ENCODE measurements around the gene HDAC8.

The HDAC8 gene

DNA sequence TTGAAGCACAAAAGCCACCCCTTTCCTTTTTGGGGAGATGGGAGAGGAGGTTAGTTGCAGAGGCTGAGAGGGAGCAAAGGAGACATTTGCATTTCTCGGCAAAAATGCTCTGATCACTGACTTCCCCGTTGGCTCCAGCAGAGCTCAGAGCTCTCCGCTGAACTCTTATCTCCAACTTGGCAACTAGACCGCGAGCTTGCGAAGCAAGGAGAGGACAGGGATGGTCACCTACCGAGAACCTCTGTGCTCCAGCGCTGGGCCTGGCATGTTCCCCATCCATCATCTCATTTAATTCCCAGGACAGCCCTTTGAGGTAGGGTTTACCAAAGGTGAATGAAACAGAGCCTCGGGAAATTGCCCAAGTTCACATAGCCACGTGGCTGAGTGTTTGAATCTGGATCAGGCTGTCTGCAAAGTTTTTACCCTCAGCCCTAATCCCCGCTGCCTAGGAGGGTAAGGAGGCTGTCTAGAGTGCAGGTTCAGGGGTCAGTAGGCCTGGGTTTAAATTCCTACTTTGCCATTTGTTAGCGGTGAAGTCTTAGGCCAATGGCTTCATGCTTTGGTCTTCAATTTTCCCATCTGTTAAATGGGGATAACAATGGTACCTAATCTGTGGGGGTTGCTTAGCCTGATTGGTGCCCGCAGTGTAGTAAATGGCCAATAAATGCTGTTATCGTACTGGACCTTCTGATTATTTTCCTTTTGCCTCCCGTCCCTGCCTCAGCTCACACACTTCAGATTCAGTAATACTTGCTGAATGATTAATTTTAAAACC is 263.2 kb downstream of the HDAC8 start:
- TF ChIP-seq, protein P1, sequence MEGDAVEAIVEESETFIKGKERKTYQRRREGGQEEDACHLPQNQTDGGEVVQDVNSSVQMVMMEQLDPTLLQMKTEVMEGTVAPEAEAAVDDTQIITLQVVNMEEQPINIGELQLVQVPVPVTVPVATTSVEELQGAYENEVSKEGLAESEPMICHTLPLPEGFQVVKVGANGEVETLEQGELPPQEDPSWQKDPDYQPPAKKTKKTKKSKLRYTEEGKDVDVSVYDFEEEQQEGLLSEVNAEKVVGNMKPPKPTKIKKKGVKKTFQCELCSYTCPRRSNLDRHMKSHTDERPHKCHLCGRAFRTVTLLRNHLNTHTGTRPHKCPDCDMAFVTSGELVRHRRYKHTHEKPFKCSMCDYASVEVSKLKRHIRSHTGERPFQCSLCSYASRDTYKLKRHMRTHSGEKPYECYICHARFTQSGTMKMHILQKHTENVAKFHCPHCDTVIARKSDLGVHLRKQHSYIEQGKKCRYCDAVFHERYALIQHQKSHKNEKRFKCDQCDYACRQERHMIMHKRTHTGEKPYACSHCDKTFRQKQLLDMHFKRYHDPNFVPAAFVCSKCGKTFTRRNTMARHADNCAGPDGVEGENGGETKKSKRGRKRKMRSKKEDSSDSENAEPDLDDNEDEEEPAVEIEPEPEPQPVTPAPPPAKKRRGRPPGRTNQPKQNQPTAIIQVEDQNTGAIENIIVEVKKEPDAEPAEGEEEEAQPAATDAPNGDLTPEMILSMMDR (IDR thresholded peaks at IDR 0.05; ENCODE audit: borderline replicate concordance, insufficient read depth, low read depth, low read length): no peak
- no peak overlapping the region for H3K4me3 ChIP-seq (ENCODE audit: low read depth, low read length)

DNA sequence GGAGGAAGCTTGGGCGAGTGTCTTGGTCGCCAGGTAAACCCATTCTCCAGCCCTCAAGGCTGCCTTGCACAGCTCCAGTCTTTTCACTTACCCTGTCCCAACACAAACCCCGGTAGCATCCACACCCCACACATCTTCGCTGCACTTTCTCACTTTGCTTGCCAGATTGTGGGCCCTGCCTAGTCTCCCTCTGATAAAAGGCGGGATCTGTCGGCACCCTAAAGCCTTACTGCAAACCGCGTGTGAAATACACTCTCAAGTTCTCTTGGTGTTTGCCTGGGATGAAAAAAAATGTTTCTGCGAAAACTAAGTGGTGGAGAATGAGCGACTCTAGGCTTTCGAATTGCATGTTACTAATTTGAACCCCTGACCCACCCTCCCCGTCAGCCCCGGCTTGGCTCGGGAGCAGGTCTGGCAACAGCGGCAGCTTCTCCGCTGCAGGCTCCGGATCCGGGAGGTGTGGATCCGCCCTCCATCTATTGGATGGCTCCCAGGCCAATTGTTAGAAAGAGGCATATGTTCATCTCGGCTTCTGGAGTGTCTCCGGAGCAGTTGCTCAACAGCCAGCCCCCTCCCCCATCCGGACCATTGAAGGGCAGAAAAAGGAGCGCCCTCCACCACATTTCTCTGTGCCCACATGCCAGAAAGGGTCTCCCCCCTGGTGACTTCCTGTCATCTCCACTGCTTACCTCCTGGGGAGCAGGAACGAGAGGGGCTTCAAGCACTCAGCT is 263.9 kb downstream of the HDAC8 start:
- no peak overlapping the region for H3K4me3 ChIP-seq (ENCODE audit: low read depth, low read length)
- TF ChIP-seq, protein P1 (IDR thresholded peaks at IDR 0.05; ENCODE audit: borderline replicate concordance, insufficient read depth, low read depth, low read length): no peak

DNA sequence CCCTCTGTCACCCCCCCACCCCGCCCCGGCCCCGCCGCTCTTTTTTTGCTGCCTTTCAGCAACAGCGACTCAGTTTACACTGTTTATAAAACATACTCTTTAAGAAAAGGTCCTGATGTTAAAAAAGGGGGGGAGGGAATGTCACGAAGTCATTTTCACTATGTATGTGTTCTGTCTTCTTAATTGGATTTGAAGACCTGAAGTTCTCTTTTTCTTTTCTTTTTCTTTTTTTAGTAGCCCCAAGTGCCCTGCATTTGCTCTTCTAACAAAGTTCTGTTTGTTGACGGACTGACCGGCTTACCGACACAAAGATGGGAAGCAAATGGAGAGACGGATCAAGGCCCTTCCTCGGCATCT is 264.5 kb downstream of the HDAC8 start:
- TF ChIP-seq, protein P1 (IDR thresholded peaks at IDR 0.05; ENCODE audit: borderline replicate concordance, insufficient read depth, low read depth, low read length): no peak
- no peak overlapping the region for H3K4me3 ChIP-seq (ENCODE audit: low read depth, low read length)

DNA sequence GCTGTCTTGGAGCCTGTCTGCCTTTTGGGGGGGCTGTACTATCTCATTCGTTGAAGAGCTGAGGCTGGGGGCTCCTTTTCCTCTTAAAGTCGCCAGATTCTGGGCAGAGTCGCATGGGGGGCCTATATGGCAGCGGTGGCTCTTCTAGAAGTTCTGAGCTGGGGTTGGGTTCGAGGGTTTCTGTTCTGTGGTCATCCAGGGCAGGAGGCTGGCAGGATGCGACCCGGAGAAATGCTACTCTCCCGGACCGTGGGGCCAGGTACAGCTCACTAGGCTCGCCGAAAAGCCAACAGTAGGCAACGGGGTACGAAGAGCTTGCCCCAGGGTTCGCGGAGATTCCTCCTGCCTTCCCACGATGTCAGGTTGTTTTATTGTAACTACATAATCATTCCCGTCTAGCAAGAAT is 265.0 kb downstream of the HDAC8 start:
- TF ChIP-seq, protein P1 (IDR thresholded peaks at IDR 0.05; ENCODE audit: borderline replicate concordance, insufficient read depth, low read depth, low read length): no peak
- no peak overlapping the region for H3K4me3 ChIP-seq (ENCODE audit: low read depth, low read length)

DNA sequence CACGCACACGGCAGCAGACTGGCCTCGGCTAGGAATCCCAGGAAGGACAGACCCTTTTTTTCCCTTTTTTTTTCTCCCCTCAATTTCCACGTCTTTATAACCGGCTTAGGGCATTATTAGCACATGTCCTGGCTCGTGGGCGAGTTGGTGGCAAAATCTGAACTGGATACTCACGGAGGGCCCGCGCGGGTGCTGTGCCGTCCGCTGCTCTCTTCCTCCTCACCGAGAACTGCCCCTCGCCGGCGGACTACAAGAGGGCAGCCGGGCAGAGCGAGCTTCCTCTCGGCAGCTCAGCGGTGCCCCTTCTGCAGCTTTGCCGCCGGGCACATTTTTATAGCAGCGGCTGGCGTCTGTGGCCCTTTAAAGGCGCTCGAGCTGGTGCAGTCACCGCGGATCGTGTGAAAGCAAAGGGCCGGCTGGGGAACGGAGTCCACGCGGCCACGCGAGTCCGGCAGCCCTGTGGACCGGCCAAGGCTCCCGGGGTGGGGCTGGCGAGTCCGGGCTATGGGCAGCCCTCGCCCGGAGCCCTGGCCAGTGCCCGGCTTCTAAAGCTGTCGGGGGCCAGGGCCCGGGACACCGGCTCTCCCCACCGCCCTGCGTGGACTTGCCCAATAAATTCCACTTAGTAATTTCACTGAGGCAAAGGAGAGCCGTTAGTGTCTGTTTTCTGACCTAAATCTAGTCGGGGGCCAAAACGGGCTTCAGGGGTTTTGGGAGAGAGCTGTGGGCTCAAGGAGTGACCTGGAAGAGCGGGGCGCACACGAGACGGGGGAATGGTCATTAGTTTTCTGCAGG is 265.6 kb downstream of the HDAC8 start:
- H3K4me3 ChIP-seq (ENCODE audit: low read depth, low read length): peak overlapping the region; percentile 41
- TF ChIP-seq, protein P1 (IDR thresholded peaks at IDR 0.05; ENCODE audit: borderline replicate concordance, insufficient read depth, low read depth, low read length): no peak

DNA sequence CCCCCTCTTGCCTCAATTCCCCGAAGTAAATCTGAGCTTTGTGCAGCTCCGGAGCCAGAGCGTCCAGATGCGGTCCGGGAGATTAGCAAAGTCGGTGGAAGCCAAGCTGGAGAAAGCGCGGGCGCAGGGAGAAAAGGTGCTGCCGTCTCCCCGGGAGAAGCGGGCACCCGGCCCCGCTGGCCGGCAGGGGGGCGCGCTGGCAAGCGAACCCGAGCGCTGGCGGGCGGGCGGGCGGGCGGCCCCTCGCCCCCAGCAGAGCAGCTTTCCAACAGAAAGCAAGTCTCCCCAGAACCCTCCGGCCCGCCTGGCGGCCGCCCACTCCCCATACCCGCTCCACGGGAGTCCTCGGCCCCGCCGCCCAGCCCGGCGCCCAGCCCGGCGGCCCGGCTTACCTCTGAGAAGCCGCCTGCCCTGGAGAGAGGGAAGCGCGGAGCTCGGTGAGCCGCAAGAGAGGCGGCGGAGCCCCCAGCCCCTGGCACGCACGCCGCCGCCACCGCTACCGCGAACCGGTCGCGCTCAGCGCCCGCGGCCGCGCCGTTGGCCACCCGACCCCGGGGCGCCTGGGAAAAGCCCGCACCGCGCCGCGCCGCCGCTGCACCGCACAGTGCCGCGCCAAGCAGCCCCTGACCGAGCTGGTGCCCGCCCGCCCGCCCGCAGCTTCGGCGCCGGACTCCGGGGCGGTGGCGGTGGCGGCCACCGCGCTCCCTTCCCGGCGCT is 266.4 kb downstream of the HDAC8 start:
- TF ChIP-seq, protein P1 (IDR thresholded peaks at IDR 0.05; ENCODE audit: borderline replicate concordance, insufficient read depth, low read depth, low read length): no peak
- H3K4me3 ChIP-seq (ENCODE audit: low read depth, low read length): peak overlapping the region; percentile 41
